H9 (cell line): ENCODE data around the gene SYCN. TPM values are rescaled to one million over a fixed set of nuclear protein-coding genes. Genes with fewer than 3 reads are reported as not detected.
"Not testable (repeated sequence)": the region's sequence is repeated elsewhere in the genome, so short reads cannot be mapped to it uniquely, and the experiment has no call there.

ENCODE experiments used
- DNase-seq: peaks from one replicate; pipeline ENCODE4 v3.0.0-alpha.2; 2017
- H2AFZ ChIP-seq: one replicate; pipeline ENCODE4 v1.6.1; 2013; ENCODE audit warnings: mild to moderate bottlenecking, low read length, control low read depth, moderate library complexity
- H2AK5ac ChIP-seq: 2 replicates; pipeline ENCODE4 v1.6.1; 2013; ENCODE audit warnings: low read length, control low read depth, mixed read lengths; ENCODE audit not compliant: insufficient read length
- H2BK120ac ChIP-seq: one replicate; pipeline ENCODE4 v1.6.1; 2013; ENCODE audit warnings: low read depth, mild to moderate bottlenecking, low read length, control low read depth, inconsistent platforms; ENCODE audit not compliant: poor library complexity, severe bottlenecking
- H2BK12ac ChIP-seq: 2 replicates; pipeline ENCODE4 v1.6.1; 2013; ENCODE audit warnings: low read length, control low read depth, mixed read lengths, low read depth; ENCODE audit not compliant: insufficient read length
- H2BK15ac ChIP-seq: 2 replicates; pipeline ENCODE4 v1.6.1; 2013; ENCODE audit warnings: low read depth, low read length, control low read depth
- H2BK20ac ChIP-seq: one replicate; pipeline ENCODE4 v1.6.1; 2013; ENCODE audit warnings: low read depth, mild to moderate bottlenecking, low read length, control low read depth, inconsistent platforms; ENCODE audit not compliant: poor library complexity, severe bottlenecking
- H2BK5ac ChIP-seq: 2 replicates; pipeline ENCODE4 v1.6.1; 2013; ENCODE audit warnings: low read length, control low read depth, mixed read lengths; ENCODE audit not compliant: insufficient read length
- H3K14ac ChIP-seq: 2 replicates; pipeline ENCODE4 v1.6.1; 2013; ENCODE audit warnings: low read length, control low read depth; ENCODE audit not compliant: insufficient read depth
- H3K18ac ChIP-seq: 2 replicates; pipeline ENCODE4 v1.6.1; 2013; ENCODE audit warnings: low read depth, mild to moderate bottlenecking, mixed read lengths, low read length, control low read depth; ENCODE audit not compliant: insufficient read length
- H3K23ac ChIP-seq: 2 replicates; pipeline ENCODE4 v1.6.1; 2013; ENCODE audit warnings: low read length, control low read depth, mixed read lengths, low read depth; ENCODE audit not compliant: insufficient read length
- H3K23me2 ChIP-seq: 2 replicates; pipeline ENCODE4 v1.6.1; 2013; ENCODE audit warnings: low read depth, mild to moderate bottlenecking, mixed read lengths, low read length, control low read depth; ENCODE audit not compliant: insufficient read length, poor library complexity, severe bottlenecking
- H3K27ac ChIP-seq: 2 replicates; pipeline ENCODE4 v1.5.1; 2013; ENCODE audit warnings: low read length, control low read depth, mixed read lengths, low read depth; ENCODE audit not compliant: insufficient read length
- H3K27me3 ChIP-seq: 2 replicates; pipeline ENCODE4 v1.6.1; 2013; ENCODE audit warnings: low read length, control low read depth, inconsistent platforms; ENCODE audit not compliant: insufficient read depth
- H3K4ac ChIP-seq: 2 replicates; pipeline ENCODE4 v1.6.1; 2013; ENCODE audit warnings: low read depth, mild to moderate bottlenecking, control low read depth, inconsistent platforms, low read length, moderate library complexity
- H3K4me1 ChIP-seq: 2 replicates; pipeline ENCODE4 v1.6.1; 2013; ENCODE audit warnings: low read length, control low read depth, inconsistent platforms; ENCODE audit not compliant: insufficient read depth
- H3K4me2 ChIP-seq: 2 replicates; pipeline ENCODE4 v1.6.1; 2013; ENCODE audit warnings: low read length, control low read depth, mixed read lengths; ENCODE audit not compliant: insufficient read length, insufficient read depth
- H3K56ac ChIP-seq: 2 replicates; pipeline ENCODE4 v1.6.1; 2013; ENCODE audit warnings: low read depth, mild to moderate bottlenecking, mixed read lengths, low read length, control low read depth; ENCODE audit not compliant: insufficient read length
- H3K79me1 ChIP-seq: 2 replicates; pipeline ENCODE4 v1.6.1; 2013; ENCODE audit warnings: low read depth, mild to moderate bottlenecking, moderate library complexity, low read length, control low read depth, inconsistent platforms; ENCODE audit not compliant: insufficient read depth, poor library complexity, severe bottlenecking
- H3K79me2 ChIP-seq: 2 replicates; pipeline ENCODE4 v1.6.1; 2013; ENCODE audit warnings: low read length, control low read depth, inconsistent platforms; ENCODE audit not compliant: insufficient read depth
- H3K9ac ChIP-seq: 2 replicates; pipeline ENCODE4 v1.6.1; 2013; ENCODE audit warnings: low read length, control low read depth, mixed read lengths; ENCODE audit not compliant: insufficient read length; ENCODE audit errors: extremely low read depth
- H3K9me3 ChIP-seq: one replicate; pipeline ENCODE4 v1.6.1; 2013; ENCODE audit warnings: low read depth, low read length, inconsistent platforms; ENCODE audit not compliant: control insufficient read depth
- H3T11ph ChIP-seq: one replicate; pipeline ENCODE4 v1.6.1; 2013; ENCODE audit warnings: mild to moderate bottlenecking, low read length, control low read depth, inconsistent platforms
- H4K20me1 ChIP-seq: one replicate; pipeline ENCODE4 v1.6.1; 2013; ENCODE audit not compliant: control insufficient read depth, insufficient read length, insufficient read depth
- H4K5ac ChIP-seq: 2 replicates; pipeline ENCODE4 v1.6.1; 2013; ENCODE audit warnings: low read depth, mild to moderate bottlenecking, mixed read lengths, low read length, control low read depth; ENCODE audit not compliant: insufficient read length
- H4K8ac ChIP-seq: replicated peaks from 2 replicates; pipeline ENCODE4 v1.6.1; 2013; ENCODE audit warnings: low read length, control low read depth, mixed read lengths, low read depth; ENCODE audit not compliant: insufficient read length
- H4K91ac ChIP-seq: 2 replicates; pipeline ENCODE4 v1.6.1; 2013; ENCODE audit warnings: low read depth, mild to moderate bottlenecking, moderate library complexity, mixed read lengths, low read length, control low read depth; ENCODE audit not compliant: insufficient read length
- H3K27ac Mint-ChIP-seq, 3 experiments: 2 replicates in 2 of 3; 3 replicates in 1 of 3; pipeline ENCODE4 v1.8.0; 2020 to 2021; ENCODE audit warnings: mixed read lengths in 3 of 3, mild to moderate bottlenecking in 1 of 3, moderate library complexity in 1 of 3
- H3K27me3 Mint-ChIP-seq: 2 replicates; pipeline ENCODE4 v1.8.0; 2021; ENCODE audit warnings: low read depth, mild to moderate bottlenecking, moderate library complexity, mixed read lengths
- H3K36me3 Mint-ChIP-seq, 3 experiments: 2 replicates in 2 of 3; 3 replicates in 1 of 3; pipeline ENCODE4 v1.8.0; 2020 to 2021; ENCODE audit warnings: low read depth in 3 of 3, mixed read lengths in 3 of 3; ENCODE audit not compliant: insufficient read depth in 1 of 3
- H3K4me1 Mint-ChIP-seq, 2 experiments: 2 replicates each; pipeline ENCODE4 v1.8.0; 2020; ENCODE audit warnings: mixed read lengths in 2 of 2
- H3K4me3 Mint-ChIP-seq, 2 experiments: 2 replicates in 1 of 2; 3 replicates in 1 of 2; pipeline ENCODE4 v1.8.0; 2020 to 2021; ENCODE audit warnings: mild to moderate bottlenecking in 2 of 2, mixed read lengths in 2 of 2, moderate library complexity in 1 of 2
- H3K9me3 Mint-ChIP-seq, 2 experiments: 2 replicates in 1 of 2; 3 replicates in 1 of 2; pipeline ENCODE4 v1.8.0; 2020; ENCODE audit warnings: mild to moderate bottlenecking in 2 of 2, mixed read lengths in 2 of 2, moderate library complexity in 1 of 2
- WGBS: extraction: QIAGEN DNeasy Blood & Tissue Kit; methylation state at CpG from one replicate; pipeline ENCODE4 v1.1.7; 2013; ENCODE audit warnings: missing lambda C conversion rate, low lambda C conversion rate, mixed read lengths; ENCODE audit not compliant: insufficient read length; ENCODE audit errors: extremely low coverage; 5-methylcytosine and 5-hydroxymethylcytosine counted together
- total RNA-seq: library from RNA; stranded (reverse); gene quantifications from 2 replicates; pipeline ENCODE4 v1.2.1, GENCODE V29; 2021
- TF ChIP-seq, protein P1 (sequence below): fragments of 200-600 bp; sonication (generic); conservative IDR thresholded peaks from 3 replicates; pipeline ENCODE4 v1.8.0; 2021; ENCODE audit warnings: antibody characterized with exemption, mild to moderate bottlenecking

SYCN gene
- total RNA-seq, 1 experiment from 2014 or later: not detected

DNA sequence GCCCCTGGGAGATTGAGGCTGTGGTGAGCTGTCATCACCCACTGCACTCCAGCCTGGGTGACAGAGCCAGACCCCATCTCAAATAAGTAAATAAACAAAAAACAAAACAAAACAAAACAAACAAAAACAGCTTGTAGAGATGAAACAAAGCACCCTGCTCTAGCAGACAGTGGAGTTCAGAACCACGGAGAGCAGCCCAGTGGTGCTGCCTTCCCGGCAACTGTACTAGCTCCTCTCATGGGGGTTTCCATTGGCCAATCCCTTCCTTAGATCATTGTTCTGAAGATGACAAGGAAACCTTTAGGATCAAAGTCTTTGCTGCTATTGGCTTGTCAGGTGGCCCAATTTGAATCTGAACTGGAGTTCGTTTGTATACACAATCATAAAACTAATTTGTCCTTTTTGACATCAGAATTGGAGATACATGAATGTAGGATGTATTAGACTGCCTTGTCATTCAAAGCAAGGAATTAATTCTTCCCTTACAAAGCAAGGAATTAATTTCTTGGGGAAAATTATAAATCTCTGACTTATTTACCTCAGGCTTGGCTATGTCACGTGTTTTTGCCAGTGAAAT lies 19.7 kb upstream of the SYCN start:
- Mint-ChIP-seq H3K9me3 (no peaks in the 10 kb centered on the region; a peak in 1 of 5 replicates), H3K4me3 (no peak overlapping the region), H3K27me3 (peaks cover 64% of the 10 kb centered on the region), H3K27ac (no peak overlapping the region), H3K36me3 (no peaks in the 10 kb centered on the region), H3K4me1 (no peaks in the 10 kb centered on the region; a peak in 2 of 4 replicates)
- no peak overlapping the region for H2AK5ac ChIP-seq
- no peak overlapping the region for H3K14ac ChIP-seq
- no peak overlapping the region for H3K4ac ChIP-seq
- H3K9ac ChIP-seq: no peak overlapping the region
- DNase-seq: peak; percentile 56
- no peak overlapping the region for H3K18ac ChIP-seq
- no peak overlapping the region for H2AFZ ChIP-seq
- H3K4me2 ChIP-seq: no peak overlapping the region
- H3K23ac ChIP-seq: no peak overlapping the region
- no peak overlapping the region for H3K56ac ChIP-seq
- no peak overlapping the region for H2BK12ac ChIP-seq
- no peak overlapping the region for H4K5ac ChIP-seq
- no peak overlapping the region for H2BK120ac ChIP-seq
- WGBS: no CpG with 5 or more reads among the region's 4 CpGs
- H3K9me3 ChIP-seq: no peaks in the 10 kb centered on the region
- no peak overlapping the region for H2BK15ac ChIP-seq
- no peaks in the 10 kb centered on the region for H3K79me1 ChIP-seq
- H3K4me1 ChIP-seq: no peaks in the 10 kb centered on the region
- no peak overlapping the region for H2BK20ac ChIP-seq
- no peak overlapping the region for H4K91ac ChIP-seq
- TF ChIP-seq, protein P1, sequence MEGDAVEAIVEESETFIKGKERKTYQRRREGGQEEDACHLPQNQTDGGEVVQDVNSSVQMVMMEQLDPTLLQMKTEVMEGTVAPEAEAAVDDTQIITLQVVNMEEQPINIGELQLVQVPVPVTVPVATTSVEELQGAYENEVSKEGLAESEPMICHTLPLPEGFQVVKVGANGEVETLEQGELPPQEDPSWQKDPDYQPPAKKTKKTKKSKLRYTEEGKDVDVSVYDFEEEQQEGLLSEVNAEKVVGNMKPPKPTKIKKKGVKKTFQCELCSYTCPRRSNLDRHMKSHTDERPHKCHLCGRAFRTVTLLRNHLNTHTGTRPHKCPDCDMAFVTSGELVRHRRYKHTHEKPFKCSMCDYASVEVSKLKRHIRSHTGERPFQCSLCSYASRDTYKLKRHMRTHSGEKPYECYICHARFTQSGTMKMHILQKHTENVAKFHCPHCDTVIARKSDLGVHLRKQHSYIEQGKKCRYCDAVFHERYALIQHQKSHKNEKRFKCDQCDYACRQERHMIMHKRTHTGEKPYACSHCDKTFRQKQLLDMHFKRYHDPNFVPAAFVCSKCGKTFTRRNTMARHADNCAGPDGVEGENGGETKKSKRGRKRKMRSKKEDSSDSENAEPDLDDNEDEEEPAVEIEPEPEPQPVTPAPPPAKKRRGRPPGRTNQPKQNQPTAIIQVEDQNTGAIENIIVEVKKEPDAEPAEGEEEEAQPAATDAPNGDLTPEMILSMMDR: no peak
- no peak overlapping the region for H3K27ac ChIP-seq
- no peak overlapping the region for H4K8ac ChIP-seq
- H3K27me3 ChIP-seq: peaks cover 3% of the 10 kb centered on the region; the same call in 1 of the 2 replicates
- no peaks in the 10 kb centered on the region for H4K20me1 ChIP-seq
- H3T11ph ChIP-seq: no peak overlapping the region
- no peak overlapping the region for H2BK5ac ChIP-seq
- no peaks in the 10 kb centered on the region for H3K23me2 ChIP-seq
- H3K79me2 ChIP-seq: no peaks in the 10 kb centered on the region

GRCh38 chr19:39219108-39219507 lies 15.0 kb upstream of the SYCN start:
- not testable (repeated sequence) for H3K27me3 ChIP-seq, H4K8ac ChIP-seq, H3K18ac ChIP-seq, H3K23me2 ChIP-seq, H3K4ac ChIP-seq, H4K91ac ChIP-seq, H3T11ph ChIP-seq, H2AK5ac ChIP-seq, H3K4me1 ChIP-seq, H3K36me3 Mint-ChIP-seq, DNase-seq, H2AFZ ChIP-seq, H3K23ac ChIP-seq, H3K4me3 Mint-ChIP-seq, H3K56ac ChIP-seq, H3K9ac ChIP-seq, H3K27ac ChIP-seq, H4K5ac ChIP-seq, H3K9me3 ChIP-seq, H2BK5ac ChIP-seq, H2BK12ac ChIP-seq, H2BK15ac ChIP-seq, H3K4me2 ChIP-seq, H3K4me1 Mint-ChIP-seq, H2BK20ac ChIP-seq, H2BK120ac ChIP-seq, H4K20me1 ChIP-seq, H3K27ac Mint-ChIP-seq, H3K14ac ChIP-seq, H3K79me2 ChIP-seq, H3K79me1 ChIP-seq
- Mint-ChIP-seq H3K27me3 (peaks cover 57% of the 10 kb centered on the region), H3K9me3 (peaks cover 12 to 15% of the 10 kb centered on the region in 2 experiments)
- no CpG with 5 or more reads among the region's 10 CpGs for WGBS
